ENCODE data around the gene EDN1. TPM values are rescaled to one million over a fixed set of nuclear protein-coding genes. Genes with fewer than 3 reads are reported as not detected.
A peak's percentile ranks its signal among the peaks of the same experiment; 100 is the strongest.

The EDN1 gene
- total RNA-seq, 1 donor from 2014 or later = not detected

- H3K36me3 Mint-ChIP-seq (ENCODE audit: low read depth) = no peaks in the 10 kb centered on the region
- H3K4me1 Mint-ChIP-seq = peaks cover 5% of the 10 kb centered on the region
- no peak overlapping the region for H3K4me3 Mint-ChIP-seq
- peak; percentile 18 for TF ChIP-seq CTCF (conservative IDR thresholded peaks at IDR 0.05)
- no peak overlapping the region for H3K27ac Mint-ChIP-seq (ENCODE audit: unreplicated experiment)
- DNase-seq (ENCODE audit: low read depth, low spot score) = no peak
- H3K9me3 Mint-ChIP-seq = no peaks in the 10 kb centered on the region
- H3K27me3 Mint-ChIP-seq (ENCODE audit: low read depth) = peaks cover 3% of the 10 kb centered on the region
Observed at GRCh38 chr6:12283904-12284303, 6.3 kb upstream of the EDN1 start.

DNA sequence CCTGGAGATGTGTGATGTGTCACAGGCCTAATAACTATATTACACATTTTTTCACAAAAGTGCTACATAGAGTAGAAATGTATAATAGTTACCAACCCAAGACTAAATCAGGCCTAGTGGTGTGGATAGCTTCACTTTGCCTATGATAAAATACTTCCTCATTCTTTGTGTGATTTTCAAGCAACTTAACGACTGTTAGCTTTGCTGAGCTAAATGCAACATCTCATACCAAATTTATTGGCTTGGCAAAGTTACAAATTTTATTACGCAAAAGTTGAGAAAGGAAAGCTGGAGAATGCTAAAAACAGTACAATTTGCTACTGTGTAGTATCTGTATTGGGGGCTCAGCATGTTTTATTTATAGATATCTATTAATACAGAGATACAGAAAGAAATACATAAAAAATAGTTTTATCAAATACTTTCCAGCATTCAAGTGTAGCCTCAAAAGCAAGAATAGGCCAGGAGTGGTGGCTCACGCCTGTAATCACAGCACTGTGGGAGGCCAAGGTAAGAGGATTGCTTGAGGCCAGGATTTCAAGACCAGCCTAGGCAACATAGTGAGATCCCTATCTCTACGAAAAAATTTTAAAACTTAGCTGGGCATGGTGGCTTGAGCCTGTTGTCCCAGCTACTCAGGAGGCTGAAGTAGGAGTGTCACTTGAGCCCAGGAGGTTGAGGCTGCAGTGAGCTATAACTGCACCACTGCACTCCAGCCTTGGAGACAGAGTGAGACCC is 3.6 kb upstream of the EDN1 start:
- H3K4me3 Mint-ChIP-seq = no peak overlapping the region

DNA sequence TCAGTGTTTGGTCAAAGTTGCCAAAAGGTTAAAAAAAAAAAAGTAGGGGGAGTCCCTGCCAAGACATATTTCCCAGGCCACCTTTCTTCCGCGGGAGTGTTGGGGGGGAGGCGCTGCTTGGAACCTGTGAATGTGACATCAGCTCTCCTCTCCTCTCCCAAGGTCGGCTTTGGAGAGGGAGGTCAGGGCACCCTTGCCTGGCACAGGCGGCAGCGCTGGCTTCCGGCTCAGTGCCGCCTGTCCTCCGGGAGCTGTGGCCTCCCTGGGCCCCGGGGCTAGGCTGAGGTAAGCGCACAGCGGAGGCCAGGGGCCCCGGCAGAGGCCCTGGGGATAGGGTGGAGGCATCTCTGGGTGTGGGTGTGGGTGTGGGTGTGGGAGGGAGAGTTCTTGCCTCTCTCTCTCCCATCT is 1.9 kb upstream of the EDN1 start:
- H3K9me3 Mint-ChIP-seq = no peaks in the 10 kb centered on the region
- peaks cover 43% of the 10 kb centered on the region for H3K27me3 Mint-ChIP-seq (ENCODE audit: low read depth)
- H3K4me1 Mint-ChIP-seq = peaks cover 25% of the 10 kb centered on the region
- no peaks in the 10 kb centered on the region for H3K36me3 Mint-ChIP-seq (ENCODE audit: low read depth)
- no peak overlapping the region for H3K4me3 Mint-ChIP-seq
- no peak overlapping the region for H3K27ac Mint-ChIP-seq (ENCODE audit: unreplicated experiment)
- no peak for TF ChIP-seq CTCF (conservative IDR thresholded peaks at IDR 0.05)
- DNase-seq (ENCODE audit: low read depth, low spot score) = no peak

More for the DNA sequence above, 3.6 kb upstream of the EDN1 start:
- no peak for DNase-seq (ENCODE audit: low read depth, low spot score)
- H3K27me3 Mint-ChIP-seq (ENCODE audit: low read depth) = peaks cover 27% of the 10 kb centered on the region
- TF ChIP-seq CTCF (conservative IDR thresholded peaks at IDR 0.05) = no peak
- no peak overlapping the region for H3K27ac Mint-ChIP-seq (ENCODE audit: unreplicated experiment)
- H3K36me3 Mint-ChIP-seq (ENCODE audit: low read depth) = no peaks in the 10 kb centered on the region
- H3K4me1 Mint-ChIP-seq = peaks cover 18% of the 10 kb centered on the region
- H3K9me3 Mint-ChIP-seq = no peaks in the 10 kb centered on the region

GRCh38 chr6:12288914-12289313 is 1.2 kb upstream of the EDN1 start:
- Mint-ChIP-seq H3K27ac (ENCODE audit: unreplicated experiment) (no peak overlapping the region), H3K36me3 (ENCODE audit: low read depth) (no peaks in the 10 kb centered on the region)

GRCh38 chr6:12289365-12289919 is 719 bp upstream of the EDN1 start:
- peak overlapping the region; percentile 86 for H3K4me3 Mint-ChIP-seq
- DNase-seq (ENCODE audit: low read depth, low spot score) = peak; percentile 62
- H3K27ac Mint-ChIP-seq (ENCODE audit: unreplicated experiment) = no peak overlapping the region
- H3K4me1 Mint-ChIP-seq = peaks cover 25% of the 10 kb centered on the region
- no peaks in the 10 kb centered on the region for H3K36me3 Mint-ChIP-seq (ENCODE audit: low read depth)
- H3K9me3 Mint-ChIP-seq = no peaks in the 10 kb centered on the region
- H3K27me3 Mint-ChIP-seq (ENCODE audit: low read depth) = peaks cover 49% of the 10 kb centered on the region
- TF ChIP-seq CTCF (conservative IDR thresholded peaks at IDR 0.05) = peak; percentile 85

More at GRCh38 chr6:12288914-12289313, 1.2 kb upstream of the EDN1 start:
- Mint-ChIP-seq H3K9me3 (no peaks in the 10 kb centered on the region), H3K4me1 (peaks cover 25% of the 10 kb centered on the region), H3K4me3 (no peak overlapping the region), H3K27me3 (ENCODE audit: low read depth) (peaks cover 49% of the 10 kb centered on the region)
- no peak for TF ChIP-seq CTCF (conservative IDR thresholded peaks at IDR 0.05)
- DNase-seq (ENCODE audit: low read depth, low spot score) = no peak

Data from neural crest cell (in vitro differentiated cells).